Head of caudate nucleus (tissue), 42 donors: ENCODE results near the gene PHLDB2.

Experiments
- DNase-seq, 42 donors: peaks; one replicate each; pipeline versions ENCODE4 v3.0.0 to v3.0.0-alpha.2; 2020 to 2021; ENCODE audit warnings: mixed read lengths in 7 of 42
- intact Hi-C: fragments of 100-400 bp; cut with DNase I; formaldehyde crosslinking; loops from one replicate; pipeline ENCODE4 v1.15.0; 2022

PHLDB2 gene

GRCh38 chr3:111848283-111848682, 10.8 kb upstream of the PHLDB2 start:
- no peak for DNase-seq
- intact Hi-C loops = no loop called here

- intact Hi-C loops = no loop called here
- no peak for DNase-seq
Observed at GRCh38 chr3:111848778-111849177, 10.3 kb upstream of the PHLDB2 start.

GRCh38 chr3:111850537-111850936, 8.5 kb upstream of the PHLDB2 start:
- no peak for DNase-seq
- intact Hi-C loops = no loop called here

- intact Hi-C loops = no loop called here
- no peak for DNase-seq
Observed at GRCh38 chr3:111851511-111851954, 7.5 kb upstream of the PHLDB2 start.

- intact Hi-C loops = no loop called here
- no peak for DNase-seq
Observed at GRCh38 chr3:111852540-111852939, 6.5 kb upstream of the PHLDB2 start.

- intact Hi-C loops = no loop called here
- DNase-seq = no peak
Observed at GRCh38 chr3:111853068-111853467, 6.0 kb upstream of the PHLDB2 start.

- intact Hi-C loops = no loop called here
- DNase-seq = no peak
Observed at GRCh38 chr3:111854990-111855389, 4.1 kb upstream of the PHLDB2 start.

GRCh38 chr3:111856501-111856900, 2.6 kb upstream of the PHLDB2 start:
- intact Hi-C loops = no loop called here

GRCh38 chr3:111857474-111857873, 1.6 kb upstream of the PHLDB2 start:
- intact Hi-C loops = no loop called here

More at GRCh38 chr3:111856501-111856900, 2.6 kb upstream of the PHLDB2 start:
- DNase-seq = no peak

GRCh38 chr3:111858642-111859041, 423 bp upstream of the PHLDB2 start:
- DNase-seq = no peak
- intact Hi-C loops = no loop called here

More at GRCh38 chr3:111857474-111857873, 1.6 kb upstream of the PHLDB2 start:
- DNase-seq = no peak

GRCh38 chr3:111859974-111860859, 1.2 kb downstream of the PHLDB2 start:
- DNase-seq = peak in 37 of 42 donors; percentile 7 to 63 (median 26)
- intact Hi-C loops = no loop called here

GRCh38 chr3:111861391-111861790, 2.3 kb downstream of the PHLDB2 start:
- intact Hi-C loops = no loop called here
- DNase-seq = no peak

GRCh38 chr3:111862415-111862814, 3.4 kb downstream of the PHLDB2 start:
- DNase-seq = no peak
- intact Hi-C loops = no loop called here

GRCh38 chr3:111862974-111863373, 3.9 kb downstream of the PHLDB2 start:
- DNase-seq = no peak
- intact Hi-C loops = no loop called here

- intact Hi-C loops = no loop called here
- DNase-seq = no peak
Observed at GRCh38 chr3:111863942-111864694, 5.1 kb downstream of the PHLDB2 start.

- DNase-seq = no peak
- intact Hi-C loops = no loop called here
Observed at GRCh38 chr3:111864821-111865656, 6.0 kb downstream of the PHLDB2 start.

- DNase-seq = no peak
- intact Hi-C loops = no loop called here
Observed at GRCh38 chr3:111867889-111868426, 8.9 kb downstream of the PHLDB2 start.

- DNase-seq = no peak
- intact Hi-C loops = no loop called here
Observed at GRCh38 chr3:111870620-111871019, 11.6 kb downstream of the PHLDB2 start.
